Activated CD8-positive, alpha-beta T cell treated with anti-CD3 and anti-CD28 coated beads for 36 hours (primary cell): ENCODE results near the gene GSTM1. TPM values are rescaled to one million over a fixed set of nuclear protein-coding genes. Genes with fewer than 3 reads are reported as not detected.

Experiments used
- ATAC-seq: fragments of 200-7000 bp; cut with Tn5 transposase; one replicate; pipeline ENCODE4 v1.10.0; 2021; ENCODE audit warnings: mild to moderate bottlenecking, moderate library complexity
- CTCF ChIA-PET: fragments of 350-600 bp; sonication (Branson Sonifier 250); formaldehyde crosslinking; loops from one replicate; lab custom pipeline; 2021; ENCODE audit warnings: antibody characterized with exemption; lab: Charles Lee
- POLR2A ChIA-PET: fragments of 350-600 bp; sonication (Branson Sonifier 250); formaldehyde crosslinking; loops from one replicate; lab custom pipeline; 2021; ENCODE audit warnings: antibody characterized with exemption; lab: Charles Lee
- DNase-seq: peaks from one replicate; pipeline ENCODE4 v3.0.0-alpha.2; 2020
- H3K27ac Mint-ChIP-seq: one replicate; pipeline ENCODE4 v1.8.0; 2021; ENCODE audit warnings: mild to moderate bottlenecking, mixed read lengths
- H3K27me3 Mint-ChIP-seq: one replicate; pipeline ENCODE4 v1.8.0; 2021; ENCODE audit warnings: mixed read lengths
- H3K36me3 Mint-ChIP-seq: one replicate; pipeline ENCODE4 v1.8.0; 2021; ENCODE audit warnings: low read depth, mixed read lengths
- H3K4me1 Mint-ChIP-seq: one replicate; pipeline ENCODE4 v1.8.0; 2021; ENCODE audit warnings: low read depth, mixed read lengths
- H3K4me3 Mint-ChIP-seq: one replicate; pipeline ENCODE4 v1.8.0; 2021; ENCODE audit warnings: mild to moderate bottlenecking, moderate library complexity, mixed read lengths
- H3K9me3 Mint-ChIP-seq: one replicate; pipeline ENCODE4 v1.8.0; 2021; ENCODE audit warnings: mixed read lengths
- CTCF ChIP-seq: fragments of 200-600 bp; IDR thresholded peaks from one replicate; pipeline ENCODE4 v1.8.0; 2022; ENCODE audit warnings: antibody characterized with exemption, mild to moderate bottlenecking
- intact Hi-C: fragments of 100-400 bp; cut with micrococcal nuclease; formaldehyde crosslinking; loops from one replicate; pipeline ENCODE4 v1.10.0; 2022
- total RNA-seq, 2 experiments: library from RNA; stranded (reverse); gene quantifications; one replicate each; pipeline ENCODE4 v1.2.3, GENCODE V29; 2021

GSTM1 gene
- total RNA-seq, 2 experiments from 2014 or later, result 47.9 to 49.6 TPM

DNA sequence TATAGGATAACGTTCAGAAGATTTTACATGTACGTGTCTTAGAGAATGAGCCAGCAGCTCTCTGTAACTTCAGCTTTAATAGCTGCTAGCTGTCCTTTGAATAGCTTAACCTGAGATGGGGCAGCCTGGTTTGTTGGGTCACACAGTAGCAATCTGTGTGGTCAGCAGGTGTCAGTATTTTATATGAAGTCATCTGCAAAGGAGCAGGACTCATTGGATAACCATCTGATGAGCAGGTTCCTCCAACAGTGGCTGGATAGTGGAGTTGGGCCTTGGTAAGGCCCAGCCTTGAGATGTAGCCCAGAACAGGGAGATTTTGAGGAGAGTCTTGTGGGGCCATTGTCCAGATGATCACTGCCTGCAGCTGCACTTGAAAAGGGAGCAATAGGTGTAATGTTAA, 30.9 kb downstream of the GSTM1 start:
- no peak for DNase-seq
- CTCF ChIA-PET, result interaction anchor here (0.9 to 1.1 kb wide), 3 partner anchors 56 to 777 kb away, joined by 3 read pairs; no protein-coding TSS in a partner anchor
- H3K27me3 Mint-ChIP-seq, result peaks cover 4% of the 10 kb centered on the region
- no peak overlapping the region for H3K4me3 Mint-ChIP-seq
- intact Hi-C loops, result no loop called here
- H3K4me1 Mint-ChIP-seq, result peaks cover 4% of the 10 kb centered on the region
- TF ChIP-seq CTCF, result no peak
- no peaks in the 10 kb centered on the region for H3K9me3 Mint-ChIP-seq
- H3K36me3 Mint-ChIP-seq, result no peaks in the 10 kb centered on the region
- ATAC-seq, result no peak
- POLR2A ChIA-PET, result no interaction called here
- H3K27ac Mint-ChIP-seq, result no peak overlapping the region

DNA sequence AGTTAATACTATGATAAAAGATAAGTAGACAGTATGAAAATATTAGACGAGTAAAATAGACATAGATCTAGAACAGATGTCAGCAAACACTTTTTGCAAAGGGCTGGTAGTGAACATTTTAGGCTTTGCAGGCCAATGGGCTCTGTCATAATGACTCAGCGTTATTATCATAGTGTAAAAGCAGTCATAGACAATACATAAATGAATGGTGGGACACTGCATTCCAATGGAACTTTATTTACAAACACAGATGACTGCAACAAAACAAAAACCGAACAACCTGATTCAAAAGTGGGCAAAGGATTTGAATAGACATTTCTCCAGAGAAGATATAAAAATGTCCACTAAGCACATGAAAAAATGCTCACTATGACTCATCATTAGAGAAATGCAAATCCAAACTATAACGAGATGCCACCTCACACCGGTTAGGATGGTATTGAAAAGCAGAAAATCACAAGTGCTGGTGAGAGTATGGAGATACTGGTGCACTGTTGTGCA, 31.8 kb downstream of the GSTM1 start:
- Mint-ChIP-seq H3K4me1 (peaks cover 4% of the 10 kb centered on the region), H3K27me3 (no peaks in the 10 kb centered on the region), H3K36me3 (no peaks in the 10 kb centered on the region), H3K9me3 (no peaks in the 10 kb centered on the region), H3K4me3 (no peak overlapping the region), H3K27ac (no peak overlapping the region)
- CTCF ChIA-PET, result interaction anchor here (1.1 to 2.3 kb wide), 2 partner anchors 79 to 265 kb away, joined by 5 to 10 read pairs; partner anchors contain the start of gene AHCYL1
- DNase-seq (no peak), ATAC-seq (peak; percentile 17)
- POLR2A ChIA-PET, result no interaction called here
- TF ChIP-seq CTCF, result no peak
- intact Hi-C loops, result no loop called here

GRCh38 chr1:109721042-109721441, 33.4 kb downstream of the GSTM1 start:
- ChIA-PET POLR2A (interaction anchor here (0.9 to 1.0 kb wide), 2 partner anchors 11 to 13 kb away, joined by 3 read pairs; no protein-coding TSS in a partner anchor), CTCF (interaction anchor here (2.3 kb wide), 1 partner anchor 81 kb away, joined by 10 read pairs; no protein-coding TSS in a partner anchor)
- Mint-ChIP-seq H3K4me3 (no peak overlapping the region), H3K4me1 (peaks cover 4% of the 10 kb centered on the region), H3K27ac (no peak overlapping the region), H3K36me3 (no peaks in the 10 kb centered on the region), H3K9me3 (no peaks in the 10 kb centered on the region), H3K27me3 (no peaks in the 10 kb centered on the region)
- TF ChIP-seq CTCF, result no peak
- intact Hi-C loops, result no loop called here
- no peak for ATAC-seq
- no peak for DNase-seq

DNA sequence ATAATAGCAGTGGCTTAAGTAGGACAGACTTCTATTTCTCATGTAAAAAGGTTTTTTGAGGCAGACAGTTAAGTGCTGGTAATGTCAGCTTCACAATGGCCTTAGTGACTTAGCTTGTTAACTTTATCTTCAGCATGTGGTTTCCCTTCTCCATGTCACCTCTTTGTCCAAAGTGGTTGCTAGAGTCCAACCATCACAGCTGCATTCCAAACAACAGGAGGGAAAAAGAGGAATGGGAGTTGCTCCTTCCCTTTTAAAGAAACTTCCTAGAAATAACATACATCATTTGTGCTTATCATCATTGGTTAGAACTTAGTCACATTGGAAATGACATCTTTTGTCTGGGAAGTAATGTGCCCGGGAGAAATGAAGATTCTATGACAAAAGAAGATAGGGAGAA, 34.4 kb downstream of the GSTM1 start:
- DNase-seq (no peak), ATAC-seq (no peak)
- TF ChIP-seq CTCF, result no peak
- Mint-ChIP-seq H3K9me3 (no peaks in the 10 kb centered on the region), H3K27me3 (no peaks in the 10 kb centered on the region), H3K4me3 (no peak overlapping the region), H3K4me1 (peaks cover 4% of the 10 kb centered on the region), H3K27ac (no peak overlapping the region), H3K36me3 (no peaks in the 10 kb centered on the region)
- CTCF ChIA-PET, result interaction anchor here (2.3 kb wide), 1 partner anchor 82 kb away, joined by 10 read pairs; no protein-coding TSS in a partner anchor
- POLR2A ChIA-PET, result interaction anchor here (1.0 kb wide), 1 partner anchor 12 kb away, joined by 3 read pairs; no protein-coding TSS in a partner anchor
- intact Hi-C loops, result no loop called here

DNA sequence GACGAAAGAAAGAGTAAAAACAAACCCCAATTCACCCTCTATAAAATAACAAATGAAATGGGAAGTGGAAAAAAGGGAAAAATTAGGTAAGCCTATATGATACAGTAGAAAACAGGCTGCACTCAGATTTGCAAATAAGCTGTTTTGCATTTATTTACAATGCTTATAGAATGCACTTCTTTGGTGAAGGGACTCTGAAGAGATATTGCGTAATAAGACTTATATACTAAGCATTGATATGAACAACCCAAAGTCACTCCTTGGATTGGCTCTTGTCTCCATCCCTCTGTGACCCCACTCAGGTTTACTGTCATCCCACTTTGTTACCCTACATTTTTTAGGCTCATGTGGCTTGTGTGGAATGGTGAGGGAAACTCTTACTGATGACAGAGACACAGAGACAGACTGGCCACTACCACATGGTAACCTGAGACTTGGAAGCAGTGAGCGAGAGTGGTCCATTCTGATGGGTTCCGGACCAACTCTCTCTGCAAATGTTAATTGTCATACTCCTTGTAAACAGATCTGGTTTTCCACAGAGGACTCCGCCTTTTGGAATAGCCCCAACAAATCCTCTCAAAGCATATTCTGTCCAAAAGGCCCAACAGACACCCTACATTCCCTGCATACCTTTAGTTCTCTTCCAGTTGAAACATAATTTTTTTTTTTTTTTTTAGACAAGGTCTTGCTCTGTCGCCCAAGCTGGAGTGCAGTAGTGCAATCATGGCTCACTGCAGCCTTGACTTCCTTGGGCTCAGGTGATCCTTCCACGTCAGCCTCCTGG, 35.5 kb downstream of the GSTM1 start:
- ChIA-PET POLR2A (no interaction called here), CTCF (no interaction called here)
- no peaks in the 10 kb centered on the region for H3K27me3 Mint-ChIP-seq
- ATAC-seq, result no peak
- no peak for DNase-seq
- H3K27ac Mint-ChIP-seq, result no peak overlapping the region
- no peaks in the 10 kb centered on the region for H3K36me3 Mint-ChIP-seq
- no peak overlapping the region for H3K4me3 Mint-ChIP-seq
- intact Hi-C loops, result no loop called here
- no peak for TF ChIP-seq CTCF
- peaks cover 4% of the 10 kb centered on the region for H3K4me1 Mint-ChIP-seq
- H3K9me3 Mint-ChIP-seq, result no peaks in the 10 kb centered on the region
